ENCODE data around the gene KNSTRN.

The KNSTRN gene

GRCh38 chr15:40367371-40367685 lies 15.2 kb upstream of the KNSTRN start:
- TF ChIP-seq CTCF (IDR thresholded peaks at IDR 0.05; ENCODE audit: low read depth, low read length, missing control alignments) = no peak
- in situ Hi-C loops (cut with HindIII; ENCODE audit: low sequenced_read_pairs) = no loop called here
- H3K4me3 ChIP-seq (ENCODE audit: low read depth, low read length) = no peak overlapping the region
- DNase-seq (ENCODE audit: low read depth) = no peak

- in situ Hi-C loops (cut with HindIII; ENCODE audit: low sequenced_read_pairs) = no loop called here
- TF ChIP-seq CTCF (IDR thresholded peaks at IDR 0.05; ENCODE audit: low read depth, low read length, missing control alignments) = peak; percentile 68
- DNase-seq (ENCODE audit: low read depth) = peak; percentile 37
- peak overlapping the region; percentile 19 for H3K4me3 ChIP-seq (ENCODE audit: low read depth, low read length)
Measured at GRCh38 chr15:40367686-40368611, 14.6 kb upstream of the KNSTRN start.

DNA sequence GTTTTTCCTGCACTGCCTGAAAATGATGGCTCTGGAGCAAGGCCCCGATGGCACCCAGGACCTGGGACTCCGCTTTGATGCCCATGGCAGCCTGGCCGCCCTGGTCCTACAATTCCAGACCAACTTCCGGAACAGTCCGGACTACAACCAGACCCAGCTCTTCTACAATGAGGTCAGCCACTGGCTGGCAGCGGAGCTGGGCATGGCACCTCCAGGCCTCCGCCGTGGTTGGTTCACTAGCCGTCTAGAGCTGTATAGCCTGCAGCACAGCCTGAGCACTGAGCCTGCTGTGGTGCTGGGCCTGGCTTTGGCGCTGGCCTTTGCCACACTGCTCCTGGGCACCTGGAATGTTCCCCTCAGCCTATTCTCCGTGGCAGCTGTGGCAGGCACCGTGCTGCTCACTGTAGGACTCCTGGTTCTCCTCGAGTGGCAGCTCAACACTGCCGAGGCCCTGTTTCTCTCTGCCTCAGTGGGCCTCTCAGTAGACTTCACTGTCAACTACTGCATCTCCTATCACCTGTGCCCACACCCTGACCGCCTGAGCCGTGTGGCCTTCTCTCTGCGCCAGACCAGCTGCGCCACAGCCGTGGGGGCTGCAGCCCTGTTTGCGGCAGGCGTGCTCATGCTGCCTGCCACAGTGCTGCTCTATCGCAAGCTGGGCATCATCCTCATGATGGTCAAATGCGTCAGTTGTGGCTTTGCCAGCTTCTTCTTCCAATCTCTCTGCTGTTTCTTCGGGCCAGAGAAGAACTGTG lies 13.6 kb upstream of the KNSTRN start:
- in situ Hi-C loops (cut with HindIII; ENCODE audit: low sequenced_read_pairs) = no loop called here
- TF ChIP-seq CTCF (IDR thresholded peaks at IDR 0.05; ENCODE audit: low read depth, low read length, missing control alignments) = no peak
- DNase-seq (ENCODE audit: low read depth) = no peak
- H3K4me3 ChIP-seq (ENCODE audit: low read depth, low read length) = no peak overlapping the region

DNA sequence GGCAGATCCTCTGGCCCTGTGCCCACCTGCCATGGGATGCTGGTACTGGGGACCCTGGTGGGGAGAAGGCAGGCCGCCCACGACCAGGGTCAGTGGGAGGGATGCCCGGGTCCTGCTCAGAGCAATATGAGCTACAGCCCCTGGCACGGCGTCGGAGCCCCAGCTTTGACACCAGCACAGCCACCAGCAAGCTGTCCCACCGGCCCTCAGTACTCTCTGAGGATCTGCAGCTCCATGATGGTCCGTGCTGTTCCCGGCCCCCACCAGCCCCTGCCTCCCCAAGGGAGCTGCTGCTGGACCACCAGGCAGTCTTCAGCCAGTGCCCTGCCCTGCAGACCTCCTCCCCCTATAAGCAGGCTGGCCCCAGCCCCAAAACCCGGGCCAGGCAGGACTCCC lies 13.0 kb upstream of the KNSTRN start:
- TF ChIP-seq CTCF (IDR thresholded peaks at IDR 0.05; ENCODE audit: low read depth, low read length, missing control alignments) = no peak
- H3K4me3 ChIP-seq (ENCODE audit: low read depth, low read length) = no peak overlapping the region
- in situ Hi-C loops (cut with HindIII; ENCODE audit: low sequenced_read_pairs) = no loop called here
- DNase-seq (ENCODE audit: low read depth) = no peak

DNA sequence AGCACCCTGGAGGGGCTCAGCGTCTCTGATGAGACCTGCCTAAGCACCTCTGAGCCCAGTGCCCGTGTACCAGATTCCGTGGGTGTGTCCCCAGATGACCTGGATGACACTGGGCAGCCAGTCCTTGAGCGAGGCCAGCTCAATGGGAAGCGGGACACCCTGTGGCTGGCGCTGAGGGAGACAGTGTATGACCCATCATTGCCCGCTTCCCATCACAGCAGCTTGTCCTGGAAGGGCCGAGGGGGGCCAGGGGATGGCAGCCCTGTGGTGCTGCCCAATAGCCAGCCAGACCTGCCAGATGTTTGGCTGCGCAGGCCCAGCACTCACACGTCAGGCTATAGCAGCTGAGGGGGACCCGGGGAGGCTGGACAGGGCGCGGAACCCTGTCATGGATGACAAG lies 12.6 kb upstream of the KNSTRN start:
- no peak for DNase-seq (ENCODE audit: low read depth)
- in situ Hi-C loops (cut with HindIII; ENCODE audit: low sequenced_read_pairs) = no loop called here
- no peak overlapping the region for H3K4me3 ChIP-seq (ENCODE audit: low read depth, low read length)
- no peak for TF ChIP-seq CTCF (IDR thresholded peaks at IDR 0.05; ENCODE audit: low read depth, low read length, missing control alignments)

GRCh38 chr15:40372981-40373380 lies 9.5 kb upstream of the KNSTRN start:
- DNase-seq (ENCODE audit: low read depth) = no peak
- no peak overlapping the region for H3K4me3 ChIP-seq (ENCODE audit: low read depth, low read length)
- no peak for TF ChIP-seq CTCF (IDR thresholded peaks at IDR 0.05; ENCODE audit: low read depth, low read length, missing control alignments)
- in situ Hi-C loops (cut with HindIII; ENCODE audit: low sequenced_read_pairs) = no loop called here
